ENCODE results near the gene N4BP2L1.

N4BP2L1 gene

DNA sequence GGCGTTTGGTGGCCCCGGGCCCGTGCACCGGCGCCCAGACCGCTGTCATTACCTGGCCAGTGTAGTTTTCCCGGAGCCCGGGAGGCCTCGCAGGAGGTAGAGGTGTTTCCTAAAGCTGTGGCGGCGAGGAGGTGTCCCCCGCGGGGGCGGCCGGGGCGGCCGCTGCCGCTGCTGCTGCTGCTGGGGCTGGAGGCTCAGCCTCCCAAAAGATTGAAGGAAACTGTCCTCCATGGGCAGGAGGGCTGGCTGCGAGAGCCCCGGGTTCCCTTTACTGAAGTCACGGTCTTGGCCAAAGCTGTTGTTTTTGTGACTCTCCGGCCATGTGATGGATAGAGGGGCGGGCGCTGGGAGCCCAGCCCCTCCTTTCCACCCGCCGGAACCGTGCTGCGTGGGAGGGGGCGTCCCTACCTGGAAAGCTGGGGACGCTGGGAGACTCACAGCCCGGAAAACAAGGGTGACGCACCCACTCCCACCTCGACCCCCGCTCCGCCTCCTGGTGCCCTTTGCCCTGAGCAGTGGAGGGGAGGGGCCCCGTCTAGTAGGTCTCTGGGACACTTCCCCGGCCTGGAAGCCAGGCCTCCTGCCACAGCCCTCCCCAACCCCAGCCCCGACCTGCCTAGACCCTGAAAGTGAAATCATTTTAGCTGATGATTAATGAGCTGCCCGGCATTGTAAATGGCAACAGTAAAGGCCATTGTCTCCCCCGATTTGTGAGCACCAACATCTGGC lies at the start of gene N4BP2L1:
Gene N4BP2L1, minus strand, starts transcription at position 279 of the 729 bp plus-strand sequence. Its CDS starts 48 bp downstream, at position 231.
- DNase-seq: peak; percentile 81

DNA sequence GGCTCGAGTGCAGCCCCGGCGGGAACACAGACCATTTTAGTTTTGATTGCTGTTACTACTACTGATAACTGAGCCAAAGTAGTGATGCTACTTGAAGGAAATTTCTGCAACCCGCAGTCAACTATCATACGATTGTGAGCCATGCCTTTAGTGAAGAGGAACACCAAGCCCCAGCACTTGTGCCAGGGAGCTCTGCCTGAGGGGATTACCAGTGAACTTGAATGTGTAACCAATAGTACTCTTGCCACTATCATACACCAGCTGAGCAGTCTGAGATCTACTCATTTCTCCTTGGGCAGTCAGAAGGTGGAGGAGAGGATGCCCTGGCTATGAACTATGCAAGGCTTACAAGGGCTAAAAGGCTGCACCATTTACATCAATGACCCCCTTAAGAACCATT lies 49.0 kb upstream of the N4BP2L1 start:
- DNase-seq: no peak

DNA sequence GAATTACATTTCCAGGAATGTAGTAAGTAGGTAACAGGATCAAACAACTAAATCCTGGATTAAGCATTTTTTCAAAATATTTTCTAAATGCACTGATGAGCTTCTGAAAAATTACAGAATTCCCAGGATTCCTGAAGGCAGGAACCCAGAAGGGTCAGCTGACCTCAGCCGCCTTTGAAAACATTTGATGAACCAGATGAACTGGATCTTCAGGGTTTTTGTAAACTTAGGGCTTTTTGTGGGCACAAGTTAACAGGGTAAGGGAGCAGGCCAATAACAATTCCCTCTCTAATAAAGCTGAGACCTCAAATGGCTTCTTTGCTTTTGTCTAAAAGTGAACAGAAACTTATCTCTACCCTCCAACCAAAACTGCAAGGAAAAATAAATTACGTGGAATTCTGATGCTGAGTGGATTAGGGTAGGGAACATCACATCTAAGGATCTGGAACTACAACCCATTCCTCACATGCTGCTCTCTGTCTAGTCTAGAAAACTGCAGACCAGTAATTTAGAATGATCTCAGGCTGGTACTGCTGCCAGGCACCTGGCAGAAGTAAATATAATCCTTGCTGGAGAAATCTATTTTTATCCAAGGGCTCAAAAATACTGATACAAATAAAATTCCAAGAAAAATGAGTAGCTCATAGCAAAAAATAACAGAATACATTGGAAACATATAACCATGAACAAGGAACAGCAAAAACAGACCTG lies 48.2 kb upstream of the N4BP2L1 start:
- no peak for DNase-seq

DNA sequence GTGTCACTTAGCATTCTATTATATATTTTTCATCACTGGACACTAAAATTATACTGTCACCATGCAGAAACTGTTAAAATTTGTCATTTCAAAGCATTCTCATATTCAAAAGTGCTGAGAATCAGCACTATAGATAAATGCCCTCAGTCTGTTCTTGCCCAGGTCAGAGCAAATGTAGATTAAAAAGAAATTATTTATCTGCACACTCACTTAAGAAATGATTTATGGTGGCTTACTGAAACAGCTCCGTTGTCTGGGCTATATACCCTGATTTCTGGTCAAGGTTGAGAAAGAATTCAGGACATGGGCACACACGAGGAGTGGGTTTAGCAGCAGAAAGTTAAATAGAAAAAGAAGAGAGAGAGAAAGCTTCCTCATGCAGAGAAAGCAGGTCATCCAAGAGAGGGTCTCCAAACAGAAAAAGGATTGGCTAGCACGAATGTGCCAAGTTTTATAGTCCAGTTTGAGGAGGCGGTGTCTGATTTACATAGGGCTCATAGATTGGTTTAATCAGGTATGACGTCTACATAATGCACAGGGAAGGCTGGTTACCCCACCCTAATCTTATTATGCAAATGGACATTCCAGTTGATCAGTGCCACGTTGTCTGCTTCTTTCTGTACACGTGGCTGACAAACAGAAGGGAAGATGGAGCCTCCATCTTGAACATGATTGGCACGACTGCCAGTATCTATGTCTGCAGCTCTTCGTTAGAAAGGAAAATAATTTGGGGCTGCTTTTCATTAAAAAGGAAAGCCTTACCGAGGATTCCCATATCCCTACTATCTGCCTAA lies 47.3 kb upstream of the N4BP2L1 start:
- DNase-seq: no peak

DNA sequence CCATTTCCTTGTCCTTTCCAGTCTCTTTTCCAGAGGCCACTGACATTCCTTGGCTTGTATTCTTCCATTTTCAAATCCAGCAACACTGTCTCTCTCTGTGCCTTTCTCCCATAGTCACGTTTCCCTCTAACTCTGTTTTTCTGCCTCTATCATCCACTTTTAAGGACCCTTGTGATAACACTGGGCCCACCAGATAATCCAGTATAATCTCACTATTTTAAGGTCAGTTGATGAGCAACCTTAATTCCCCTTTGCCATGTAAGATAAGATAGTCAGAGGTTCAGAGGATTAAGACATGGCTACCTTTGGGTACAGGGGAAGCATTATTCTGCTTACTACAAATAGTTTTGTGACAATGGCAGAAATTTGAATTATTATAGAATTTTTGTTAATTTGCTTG lies 45.7 kb upstream of the N4BP2L1 start:
- DNase-seq: no peak

DNA sequence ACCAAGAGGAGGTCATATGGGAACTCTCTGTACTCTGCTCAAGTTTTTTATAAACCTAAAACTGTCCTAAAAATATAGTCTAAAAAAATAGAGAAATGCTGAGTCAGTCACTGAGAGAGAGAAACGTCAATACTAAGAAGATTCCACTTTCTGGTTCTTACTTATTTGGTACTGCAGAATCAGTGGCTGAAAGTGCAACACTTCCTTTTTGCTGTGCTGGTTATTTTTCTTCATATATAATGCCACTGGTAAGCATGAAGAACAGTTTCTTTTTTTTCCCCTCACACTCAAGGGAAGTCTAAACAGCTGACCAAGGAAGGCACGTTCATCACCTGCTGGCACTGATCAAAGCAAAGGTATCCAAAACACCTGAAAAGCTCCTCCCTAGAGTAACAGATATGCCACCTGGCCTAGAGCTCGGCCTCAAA lies 44.3 kb upstream of the N4BP2L1 start:
- DNase-seq: no peak

DNA sequence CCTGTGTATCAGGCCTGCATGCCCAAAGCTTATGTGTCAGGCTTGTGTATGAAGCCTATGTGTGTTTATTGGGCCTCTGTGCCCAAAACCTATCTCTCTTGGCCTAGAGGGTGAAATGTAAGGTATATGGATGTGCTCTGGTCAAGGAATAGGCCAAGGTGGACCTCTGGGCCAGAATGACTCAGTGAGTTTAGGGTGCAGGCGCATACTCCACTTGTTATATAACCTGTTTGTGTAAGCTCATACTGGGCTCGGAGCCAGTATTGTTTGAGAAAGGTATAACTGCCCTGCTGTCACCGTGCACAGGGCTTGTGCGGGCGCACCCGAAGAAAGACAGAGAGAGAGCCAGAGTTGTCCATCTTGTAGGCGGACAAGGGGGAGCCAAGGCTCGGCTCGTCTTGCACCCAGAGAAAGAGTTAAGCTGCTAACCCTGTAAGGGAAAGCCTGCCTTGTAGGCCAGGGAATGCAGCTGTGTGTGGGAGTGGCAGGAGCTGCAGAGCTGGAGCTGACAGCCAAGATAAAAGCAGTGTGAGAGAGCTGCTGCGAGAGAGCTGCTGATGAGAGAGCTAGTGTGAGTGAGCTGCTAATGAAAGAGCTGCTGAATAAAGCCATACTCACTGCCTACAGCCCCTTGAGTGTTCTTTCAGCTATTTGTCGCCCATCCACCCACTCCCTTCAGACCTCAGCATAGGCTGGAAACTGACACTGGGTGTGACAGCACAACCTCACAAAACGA lies 43.4 kb upstream of the N4BP2L1 start:
- no peak for DNase-seq

- no peak for DNase-seq
Observed at GRCh38 chr13:32468502-32469142, 40.7 kb upstream of the N4BP2L1 start.

- DNase-seq: no peak
Observed at GRCh38 chr13:32456591-32456990, 28.7 kb upstream of the N4BP2L1 start.

DNA sequence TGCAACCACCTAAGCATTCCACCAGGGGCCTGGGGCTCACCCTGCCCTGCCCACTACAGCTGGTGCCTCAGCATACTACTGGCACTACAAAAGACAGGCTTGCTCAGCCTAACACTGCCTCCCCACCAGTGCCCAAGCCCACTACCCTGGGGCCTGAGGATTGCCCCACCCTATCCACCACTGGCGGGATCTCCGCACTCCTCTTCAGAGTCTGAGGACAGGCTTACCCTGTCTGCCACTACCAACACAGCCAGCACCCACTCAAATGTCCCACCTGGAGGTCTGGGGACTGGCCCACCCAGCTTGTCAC lies 27.6 kb upstream of the N4BP2L1 start:
- DNase-seq: no peak

GRCh38 chr13:32454886-32455593 lies 27.1 kb upstream of the N4BP2L1 start:
- DNase-seq: no peak

GRCh38 chr13:32453981-32454380 lies 26.1 kb upstream of the N4BP2L1 start:
- no peak for DNase-seq

DNA sequence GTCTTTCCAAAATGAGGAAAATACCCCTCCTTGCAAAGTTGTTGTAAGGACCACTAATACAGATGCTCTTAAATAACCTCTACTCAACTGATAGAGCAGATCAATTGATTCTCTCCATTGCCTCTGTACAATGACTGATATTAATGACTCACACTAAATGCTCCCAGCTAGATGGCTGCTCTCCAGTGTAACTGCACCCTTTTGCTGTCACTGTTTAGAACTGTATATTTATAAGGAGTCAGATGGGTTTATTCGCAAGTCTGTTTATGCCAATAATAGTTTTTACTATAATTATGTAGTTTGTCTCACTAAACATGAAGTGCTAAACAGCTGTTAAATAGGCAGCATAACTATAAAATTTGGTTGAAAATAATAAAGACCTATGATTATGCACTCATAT lies 21.0 kb upstream of the N4BP2L1 start:
- no peak for DNase-seq

DNA sequence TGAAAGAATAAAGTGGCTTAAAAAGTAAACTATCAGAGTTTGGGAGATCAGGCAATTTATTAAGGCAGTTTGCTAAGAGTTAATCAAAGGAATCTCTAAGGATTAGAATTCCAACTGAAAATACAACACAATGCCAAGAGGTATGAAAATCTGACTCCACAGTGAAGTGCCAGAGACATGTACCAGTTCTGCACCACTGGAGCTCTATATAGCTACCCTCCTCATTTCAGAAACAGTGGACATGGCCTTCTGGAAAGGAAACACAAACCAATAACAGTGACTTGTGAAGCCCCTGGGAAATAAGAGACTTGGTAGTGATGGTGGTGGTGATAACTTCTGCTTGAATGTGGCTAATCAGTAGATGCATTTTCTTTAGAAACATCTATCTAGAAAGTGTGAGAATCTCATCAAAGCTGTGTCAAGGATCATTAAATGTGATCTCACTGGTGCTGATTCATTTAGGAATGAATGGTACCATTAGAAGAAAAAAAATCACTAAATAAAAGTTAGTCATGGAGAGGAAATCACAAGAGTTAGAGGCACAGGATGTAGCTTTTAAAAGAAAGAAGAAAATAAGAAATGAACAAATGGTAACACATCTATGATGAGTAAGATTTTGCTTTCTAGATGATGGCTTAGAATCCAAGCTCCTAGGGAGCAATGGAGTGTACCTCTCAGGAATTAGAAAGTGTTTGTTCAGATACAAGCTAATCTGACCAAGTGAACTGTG lies 20.1 kb upstream of the N4BP2L1 start:
- no peak for DNase-seq

GRCh38 chr13:32446773-32447465 lies 19.0 kb upstream of the N4BP2L1 start:
- no peak for DNase-seq

GRCh38 chr13:32446220-32446619 lies 18.3 kb upstream of the N4BP2L1 start:
- DNase-seq: no peak

DNA sequence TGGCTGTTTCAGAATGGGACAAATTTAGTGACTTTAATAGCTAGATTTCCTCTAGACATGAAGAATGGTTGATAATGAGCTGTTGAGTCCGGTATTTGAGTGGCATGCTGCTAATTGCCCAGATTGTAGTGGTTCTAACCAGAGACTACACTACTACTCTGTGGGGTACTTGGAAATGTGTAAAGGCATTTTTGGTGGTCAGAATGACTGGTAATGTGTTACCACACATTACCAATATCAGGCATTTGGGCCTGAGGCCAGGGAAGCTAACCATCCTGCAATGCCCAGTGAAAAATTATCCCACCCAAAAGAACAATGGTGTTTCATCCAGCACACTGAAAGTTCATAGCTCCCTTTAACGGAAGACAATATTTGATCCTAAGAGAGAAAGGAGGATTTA lies 17.5 kb upstream of the N4BP2L1 start:
- DNase-seq: no peak

DNA sequence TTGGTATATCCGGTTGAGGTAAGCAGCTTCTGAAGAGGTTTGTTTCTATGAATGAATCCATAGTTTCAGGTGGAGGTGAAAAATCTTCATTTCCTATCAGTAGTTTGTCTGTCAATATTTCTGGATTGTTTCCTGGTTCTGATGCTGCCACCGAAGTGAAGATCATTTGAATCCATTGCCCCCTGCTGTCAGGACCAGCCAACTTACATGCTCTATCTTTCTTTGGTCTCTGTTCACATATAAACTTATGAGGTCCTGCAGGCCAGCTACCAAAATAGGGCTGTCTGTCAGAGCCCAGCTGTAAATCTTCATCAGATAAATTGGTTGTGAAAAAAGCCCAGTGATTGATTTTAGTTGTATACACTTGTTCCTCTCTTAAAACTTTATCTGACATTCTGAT lies 15.2 kb upstream of the N4BP2L1 start:
- no peak for DNase-seq

DNA sequence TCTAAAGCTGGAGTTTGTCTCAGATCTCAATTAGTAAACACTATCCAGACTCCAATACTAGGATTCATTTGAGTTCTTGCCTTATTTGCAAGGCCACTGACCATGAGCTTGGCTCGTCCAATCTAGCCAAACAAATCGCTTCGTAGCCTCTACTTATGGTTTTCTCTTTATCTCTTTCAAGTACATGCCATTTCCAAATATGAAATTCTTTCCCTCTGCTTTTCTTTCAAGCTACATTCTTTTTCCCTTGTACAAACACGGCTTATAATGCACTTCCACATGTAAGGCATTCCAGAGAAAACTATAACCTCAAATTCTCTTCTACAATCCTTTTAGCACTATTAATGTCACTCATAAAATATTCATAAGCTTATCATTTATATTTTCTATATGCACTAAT lies 10.9 kb upstream of the N4BP2L1 start:
- DNase-seq: no peak

DNA sequence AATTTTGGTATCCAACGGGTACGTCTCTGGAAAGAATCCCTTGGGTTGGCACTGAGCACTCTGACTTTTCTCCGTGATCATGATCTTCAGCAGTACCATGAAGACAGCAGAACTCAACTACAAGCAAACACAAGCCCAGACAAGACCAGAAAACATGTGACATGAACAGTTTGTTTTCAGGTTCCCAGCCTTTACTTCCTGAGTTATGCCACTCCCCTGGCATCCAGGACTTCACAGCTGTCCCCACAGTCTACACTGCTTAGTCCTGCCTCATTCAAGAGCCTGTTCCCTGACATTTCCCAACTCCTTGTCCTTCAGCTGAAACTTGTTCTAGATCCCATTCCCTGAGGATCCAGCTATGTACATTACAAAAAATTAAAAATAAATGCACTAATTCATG lies 4.9 kb upstream of the N4BP2L1 start:
- no peak for DNase-seq

GRCh38 chr13:32431361-32431760 lies 3.4 kb upstream of the N4BP2L1 start:
- DNase-seq: no peak

Measured in eye (tissue), 1 donor.